SK-N-SH (cell line): Measurements from ENCODE around the gene GALNT18.

Experiments
- POLR2AphosphoS5 ChIP-seq: IDR thresholded peaks from 2 replicates; pipeline ENCODE4 v1.6.1; 2012; ENCODE audit warnings: low read depth, low read length
- RFX5 ChIP-seq: IDR thresholded peaks from 2 replicates; pipeline ENCODE4 v1.6.1; 2012; ENCODE audit warnings: mild to moderate bottlenecking, improper control_type of control experiment, low read length
- TF ChIP-seq, protein P1 (sequence below): fragments of 200-600 bp; sonication (generic); IDR thresholded peaks from 2 replicates; pipeline ENCODE4 v1.6.1; 2017; ENCODE audit warnings: antibody characterized with exemption, mild to moderate bottlenecking, moderate library complexity

DNA sequence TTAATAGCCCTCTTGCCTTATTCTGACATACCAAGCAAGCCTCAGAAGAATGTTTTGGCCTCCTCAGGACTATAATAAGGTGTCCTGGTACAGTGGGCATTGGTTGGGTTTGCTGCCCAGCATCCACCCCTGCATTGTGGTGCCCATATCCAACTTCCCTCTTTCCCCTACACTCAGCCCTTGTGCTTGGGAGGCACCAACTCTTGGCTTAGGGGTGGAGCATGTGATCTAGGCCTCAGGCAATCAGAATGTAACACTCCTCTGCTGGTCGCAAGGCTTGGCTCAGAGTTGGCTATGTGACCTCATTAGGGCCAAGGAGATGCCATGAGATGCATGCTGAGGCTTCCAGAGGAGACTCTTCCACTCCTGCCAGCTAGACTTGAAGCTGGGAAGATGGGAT is 391.7 kb downstream of the GALNT18 start:
- TF ChIP-seq RFX5, result no peak
- TF ChIP-seq, protein P1, sequence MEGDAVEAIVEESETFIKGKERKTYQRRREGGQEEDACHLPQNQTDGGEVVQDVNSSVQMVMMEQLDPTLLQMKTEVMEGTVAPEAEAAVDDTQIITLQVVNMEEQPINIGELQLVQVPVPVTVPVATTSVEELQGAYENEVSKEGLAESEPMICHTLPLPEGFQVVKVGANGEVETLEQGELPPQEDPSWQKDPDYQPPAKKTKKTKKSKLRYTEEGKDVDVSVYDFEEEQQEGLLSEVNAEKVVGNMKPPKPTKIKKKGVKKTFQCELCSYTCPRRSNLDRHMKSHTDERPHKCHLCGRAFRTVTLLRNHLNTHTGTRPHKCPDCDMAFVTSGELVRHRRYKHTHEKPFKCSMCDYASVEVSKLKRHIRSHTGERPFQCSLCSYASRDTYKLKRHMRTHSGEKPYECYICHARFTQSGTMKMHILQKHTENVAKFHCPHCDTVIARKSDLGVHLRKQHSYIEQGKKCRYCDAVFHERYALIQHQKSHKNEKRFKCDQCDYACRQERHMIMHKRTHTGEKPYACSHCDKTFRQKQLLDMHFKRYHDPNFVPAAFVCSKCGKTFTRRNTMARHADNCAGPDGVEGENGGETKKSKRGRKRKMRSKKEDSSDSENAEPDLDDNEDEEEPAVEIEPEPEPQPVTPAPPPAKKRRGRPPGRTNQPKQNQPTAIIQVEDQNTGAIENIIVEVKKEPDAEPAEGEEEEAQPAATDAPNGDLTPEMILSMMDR, result no peak
- no peak for TF ChIP-seq POLR2AphosphoS5
